SKM-1 treated with dmso at 0.1 percent for 144 hours (cell line): ENCODE measurements around the gene RARA.
"Not testable (repeated sequence)": the region's sequence is repeated elsewhere in the genome, so short reads cannot be mapped to it uniquely, and the experiment has no call there.

Experiments
- DNase-seq: peaks from one replicate; lab custom pipeline; 2025; ENCODE audit not compliant: unreplicated experiment; lab: John Stamatoyannopoulos, UW

The RARA gene

GRCh38 chr17:40297511-40297910 lies 11.5 kb upstream of the RARA start:
- DNase-seq: no peak

GRCh38 chr17:40298726-40299125 lies 10.3 kb upstream of the RARA start:
- no peak for DNase-seq

GRCh38 chr17:40299159-40299757 lies 9.7 kb upstream of the RARA start:
- not testable (repeated sequence) for DNase-seq

GRCh38 chr17:40301315-40301714 lies 7.7 kb upstream of the RARA start:
- DNase-seq: no peak

- peak; percentile 71 for DNase-seq
Measured at GRCh38 chr17:40303009-40303657, 5.8 kb upstream of the RARA start.

- DNase-seq: no peak
Measured at GRCh38 chr17:40303708-40304551, 5.0 kb upstream of the RARA start.

- not testable (repeated sequence) for DNase-seq
Measured at GRCh38 chr17:40304552-40304863, 4.5 kb upstream of the RARA start.

- DNase-seq: not testable (repeated sequence)
Measured at GRCh38 chr17:40304866-40305265, 4.1 kb upstream of the RARA start.

GRCh38 chr17:40306395-40306794 lies 2.6 kb upstream of the RARA start:
- DNase-seq: no peak

- no peak for DNase-seq
Measured at GRCh38 chr17:40307001-40307730, 1.8 kb upstream of the RARA start.

GRCh38 chr17:40307740-40308239 lies 1.2 kb upstream of the RARA start:
- peak; percentile 70 for DNase-seq

GRCh38 chr17:40309949-40310510 lies 1.1 kb downstream of the RARA start:
- DNase-seq: no peak

- DNase-seq: no peak
Measured at GRCh38 chr17:40310882-40311391, 2.0 kb downstream of the RARA start.

- DNase-seq: no peak
Measured at GRCh38 chr17:40311575-40311974, 2.6 kb downstream of the RARA start.

- DNase-seq: no peak
Measured at GRCh38 chr17:40312131-40312731, 3.3 kb downstream of the RARA start.

- DNase-seq: no peak
Measured at GRCh38 chr17:40312893-40313667, 4.1 kb downstream of the RARA start.

GRCh38 chr17:40313668-40314583 lies 4.9 kb downstream of the RARA start:
- no peak for DNase-seq

GRCh38 chr17:40314584-40314956 lies 5.6 kb downstream of the RARA start:
- no peak for DNase-seq

- no peak for DNase-seq
Measured at GRCh38 chr17:40315206-40315605, 6.2 kb downstream of the RARA start.
